B cell (primary cell): ENCODE measurements around the gene RASD1. TPM values are rescaled to one million over a fixed set of nuclear protein-coding genes. Genes with fewer than 3 reads are reported as not detected.

Experiments used
- ATAC-seq: fragments of 200-7000 bp; cut with Tn5 transposase; one replicate; pipeline ENCODE4 v1.10.0; 2021; ENCODE audit warnings: low read depth, mild to moderate bottlenecking, moderate number of reproducible peaks, moderate library complexity
- CTCF ChIA-PET: fragments of 350-600 bp; sonication (Branson Sonifier 250); formaldehyde crosslinking; loops from one replicate; lab custom pipeline; 2021; ENCODE audit warnings: antibody characterized with exemption, inconsistent platforms; lab: Charles Lee
- POLR2A ChIA-PET: fragments of 350-600 bp; sonication (Branson Sonifier 250); formaldehyde crosslinking; loops from one replicate; lab custom pipeline; 2021; ENCODE audit warnings: antibody characterized with exemption; lab: Charles Lee
- DNase-seq: peaks from one replicate; pipeline ENCODE4 v3.0.0; 2013
- H2AFZ ChIP-seq: 2 replicates; pipeline ENCODE4 v1.6.1; 2012; ENCODE audit warnings: mild to moderate bottlenecking, low read depth, low read length; ENCODE audit not compliant: insufficient read depth, poor library complexity, severe bottlenecking
- H3K27ac ChIP-seq, 2 donors: 1 replicate in 1 of 2; 2 replicates in 1 of 2; pipeline ENCODE4 v1.5.1; 2012 to 2013; ENCODE audit warnings: low read length in 2 of 2, mild to moderate bottlenecking in 2 of 2, moderate library complexity in 1 of 2
- H3K27me3 ChIP-seq, 4 experiments: fragments of 200-600 bp in 1 of 4; sonication (generic) in 1 of 4; replicated peaks in 1 of 4; 1 replicate in 2 of 4; 2 replicates in 2 of 4; pipeline versions ENCODE4 v1.6.1 to v1.7.0; 2013 to 2016; ENCODE audit warnings: low read length in 3 of 4, mild to moderate bottlenecking in 2 of 4, mixed read lengths in 1 of 4, moderate library complexity in 1 of 4; ENCODE audit not compliant: insufficient read depth in 4 of 4, control insufficient read depth in 3 of 4; ENCODE audit errors: control extremely low read depth in 1 of 4
- H3K36me3 ChIP-seq, 2 experiments: replicated peaks in 1 of 2; 1 replicate in 1 of 2; 2 replicates in 1 of 2; pipeline versions ENCODE4 v1.6.1 to v1.7.1; 2013; ENCODE audit warnings: low read length in 1 of 2; ENCODE audit not compliant: insufficient read depth in 2 of 2, control insufficient read depth in 1 of 2; ENCODE audit errors: control extremely low read depth in 1 of 2, extremely low read depth in 1 of 2
- H3K4me1 ChIP-seq, 2 donors: fragments of 200-600 bp in 1 of 2; sonication (generic) in 1 of 2; 1 replicate in 1 of 2; 2 replicates in 1 of 2; pipeline versions ENCODE4 v1.5.1 to v1.6.1; 2013 to 2017; ENCODE audit warnings: low read length in 2 of 2; ENCODE audit not compliant: control insufficient read depth in 2 of 2, insufficient read depth in 2 of 2
- H3K4me2 ChIP-seq: replicated peaks from 2 replicates; pipeline ENCODE3; 2012; ENCODE audit warnings: mild to moderate bottlenecking, low read depth, low read length; ENCODE audit not compliant: poor library complexity, severe bottlenecking
- H3K4me3 ChIP-seq, 5 experiments: fragments of 200-600 bp in 1 of 5; sonication (generic) in 1 of 5; 1 replicate in 3 of 5; 2 replicates in 2 of 5; pipeline versions ENCODE4 v1.5.1 to v1.7.0; 2011 to 2016; ENCODE audit warnings: low read length in 4 of 5, mild to moderate bottlenecking in 4 of 5, low read depth in 2 of 5, control low read depth in 1 of 5, moderate library complexity in 1 of 5; ENCODE audit not compliant: insufficient read depth in 1 of 5; ENCODE audit errors: control extremely low read depth in 1 of 5, extremely low read depth in 1 of 5
- H3K79me2 ChIP-seq: fragments of 200-600 bp; sonication (generic); one replicate; pipeline ENCODE4 v1.6.0; 2016; ENCODE audit warnings: low read length; ENCODE audit not compliant: control insufficient read depth, insufficient read depth
- H3K9ac ChIP-seq: fragments of 200-600 bp; sonication (generic); 2 replicates; pipeline ENCODE4 v1.6.1; 2017; ENCODE audit warnings: mild to moderate bottlenecking, low read length, moderate library complexity
- H3K9me3 ChIP-seq, 3 donors: one replicate each; pipeline versions ENCODE4 v1.6.1 to v1.7.1; 2013; ENCODE audit warnings: low read length in 2 of 3; ENCODE audit not compliant: control insufficient read depth in 2 of 3, insufficient read depth in 1 of 3; ENCODE audit errors: control extremely low read depth in 1 of 3
- H4K20me1 ChIP-seq: 2 replicates; pipeline ENCODE4 v1.6.0; 2012; ENCODE audit warnings: mild to moderate bottlenecking, low read length; ENCODE audit not compliant: insufficient read depth, control insufficient read depth, poor library complexity, severe bottlenecking
- H3K27ac Mint-ChIP-seq: one replicate; pipeline ENCODE4 v1.8.0; 2021; ENCODE audit warnings: mixed read lengths
- H3K27me3 Mint-ChIP-seq: one replicate; pipeline ENCODE4 v1.8.0; 2021; ENCODE audit warnings: mixed read lengths
- H3K4me1 Mint-ChIP-seq: one replicate; pipeline ENCODE4 v1.8.0; 2021; ENCODE audit warnings: mixed read lengths
- H3K4me3 Mint-ChIP-seq: one replicate; pipeline ENCODE4 v1.8.0; 2021; ENCODE audit warnings: mixed read lengths
- H3K9me3 Mint-ChIP-seq: one replicate; pipeline ENCODE4 v1.8.0; 2022; ENCODE audit warnings: mixed read lengths; ENCODE audit not compliant: insufficient read depth
- CTCF ChIP-seq: fragments of 200-600 bp; IDR thresholded peaks from one replicate; pipeline ENCODE4 v1.8.0; 2022; ENCODE audit warnings: antibody characterized with exemption, mild to moderate bottlenecking
- EZH2 ChIP-seq: IDR thresholded peaks from 2 replicates; pipeline ENCODE4 v1.6.1; 2012; ENCODE audit warnings: borderline replicate concordance, low read depth, mild to moderate bottlenecking, moderate library complexity, low read length; ENCODE audit not compliant: insufficient read depth, poor library complexity, severe bottlenecking
- WGBS: methylation state at CpG from one replicate; pipeline ENCODE4 v1.1.5; 2013; ENCODE audit warnings: missing lambda C conversion rate; ENCODE audit not compliant: insufficient coverage; 5-methylcytosine and 5-hydroxymethylcytosine counted together
- intact Hi-C: fragments of 100-400 bp; cut with micrococcal nuclease; formaldehyde crosslinking; loops from one replicate; pipeline ENCODE4 v1.10.0; 2022
- polyA plus RNA-seq: library from polyadenylated mRNA; depleted of rRNA; stranded (reverse); fragments of >200 nt; gene quantifications from 2 replicates; pipeline ENCODE4 v1.2.3, GENCODE V29; 2012
- total RNA-seq, 2 donors: library from RNA; stranded (reverse); fragments of 120-200 nt in 1 of 2; gene quantifications; 1 replicate in 1 of 2; 2 replicates in 1 of 2; pipeline versions ENCODE4 v1.2.3 to v1.2.4, GENCODE V29; 2013 to 2022

Gene RASD1
- total and polyA plus RNA-seq, 2 donors (not counting 1 experiment from before 2014, with no cell fraction given), result 0.95 to 3.2 TPM

- H3K4me2 ChIP-seq, result no peak overlapping the region
- CTCF ChIA-PET, result no interaction called here
- no peak overlapping the region for H3K9ac ChIP-seq
- WGBS, result 98% methylated on average over 11 of the region's 11 CpGs
- H3K9me3 ChIP-seq, result no peaks in the 10 kb centered on the region
- no peak overlapping the region for H3K27ac ChIP-seq
- TF ChIP-seq EZH2, result no peak
- TF ChIP-seq CTCF, result no peak
- Mint-ChIP-seq H3K27me3 (no peaks in the 10 kb centered on the region), H3K4me1 (no peaks in the 10 kb centered on the region), H3K9me3 (no peaks in the 10 kb centered on the region), H3K27ac (no peak overlapping the region), H3K4me3 (no peak overlapping the region)
- H2AFZ ChIP-seq, result no peak overlapping the region
- peaks cover 7% of the 10 kb centered on the region for H3K79me2 ChIP-seq
- POLR2A ChIA-PET, result no interaction called here
- ATAC-seq, result no peak
- no peaks in the 10 kb centered on the region for H3K4me1 ChIP-seq
- no peaks in the 10 kb centered on the region for H3K36me3 ChIP-seq
- intact Hi-C loops, result no loop called here
- no peaks in the 10 kb centered on the region for H4K20me1 ChIP-seq
- no peaks in the 10 kb centered on the region for H3K27me3 ChIP-seq
- H3K4me3 ChIP-seq, result no peak overlapping the region
- DNase-seq, result no peak
These were observed 31.3 kb upstream of the RASD1 start for GRCh38 chr17:17527534-17527933.

GRCh38 chr17:17526369-17526768 lies 30.2 kb upstream of the RASD1 start:
- H3K4me2 ChIP-seq, result no peak overlapping the region
- no peak overlapping the region for H2AFZ ChIP-seq
- ChIA-PET CTCF (no interaction called here), POLR2A (no interaction called here)
- H4K20me1 ChIP-seq, result no peaks in the 10 kb centered on the region
- no peaks in the 10 kb centered on the region for H3K9me3 Mint-ChIP-seq
- intact Hi-C loops, result no loop called here
- no peaks in the 10 kb centered on the region for H3K9me3 ChIP-seq
- no peaks in the 10 kb centered on the region for H3K4me1 ChIP-seq
- 92% methylated on average over 12 of the region's 14 CpGs for WGBS
- no peak for ATAC-seq
- H3K79me2 ChIP-seq, result peaks cover 7% of the 10 kb centered on the region
- DNase-seq, result no peak
- H3K27ac Mint-ChIP-seq, result no peak overlapping the region
- no peak overlapping the region for H3K4me3 ChIP-seq
- H3K36me3 ChIP-seq, result no peaks in the 10 kb centered on the region
- no peak for TF ChIP-seq EZH2
- no peak for TF ChIP-seq CTCF
- no peak overlapping the region for H3K27ac ChIP-seq
- H3K4me1 Mint-ChIP-seq, result no peaks in the 10 kb centered on the region
- no peak overlapping the region for H3K4me3 Mint-ChIP-seq
- no peak overlapping the region for H3K9ac ChIP-seq
- no peaks in the 10 kb centered on the region for H3K27me3 ChIP-seq
- no peaks in the 10 kb centered on the region for H3K27me3 Mint-ChIP-seq
